22Rv1 (cell line): ENCODE results near the gene TPRX2.
"Not testable (repeated sequence)": the region's sequence is repeated elsewhere in the genome, so short reads cannot be mapped to it uniquely, and the experiment has no call there.

Source experiments
- H3K27ac ChIP-seq: fragments of 450-650 bp; 2 replicates; pipeline ENCODE4 v1.5.1; 2017
- ZFX ChIP-seq: fragments of 450-650 bp; IDR thresholded peaks from 2 replicates; pipeline ENCODE4 v1.6.1; 2017; ENCODE audit warnings: antibody characterized with exemption, borderline replicate concordance
- TF ChIP-seq, protein P1 (sequence below): fragments of 450-650 bp; IDR thresholded peaks from 2 replicates; pipeline ENCODE4 v1.5.1; 2017; ENCODE audit warnings: mild to moderate bottlenecking

The TPRX2 gene

DNA sequence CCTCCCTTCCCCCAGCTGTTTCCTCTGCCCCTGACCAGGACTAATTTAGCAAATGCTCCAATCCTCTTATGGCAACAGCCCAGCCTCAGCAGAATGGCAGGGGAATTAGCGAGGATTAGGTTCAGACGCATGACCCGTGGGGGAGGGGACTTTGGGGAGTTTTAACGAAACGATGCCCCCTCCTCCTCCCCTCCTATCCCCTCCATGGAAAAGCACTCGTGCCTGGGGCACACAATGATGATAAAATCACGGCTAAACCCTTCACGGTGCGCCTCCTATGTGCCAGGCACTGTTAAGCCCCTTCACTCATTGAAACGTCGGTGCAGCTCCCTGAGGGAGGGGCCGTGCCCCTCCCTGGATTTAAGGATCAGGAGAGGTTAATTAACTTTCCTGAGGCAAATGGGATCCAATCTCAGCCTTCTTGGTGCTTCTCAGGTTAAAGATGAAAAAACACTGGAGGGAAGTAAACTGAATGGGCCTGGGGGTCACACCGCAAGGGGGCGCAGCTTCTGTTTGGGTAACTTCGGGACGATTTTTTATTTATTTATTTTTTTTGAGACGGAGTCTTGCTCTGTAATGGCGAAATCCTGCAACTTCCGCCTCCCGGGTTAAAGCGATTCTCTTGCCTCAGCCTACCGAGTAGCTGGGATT, 10.1 kb upstream of the TPRX2 start:
- TF ChIP-seq, protein P1, sequence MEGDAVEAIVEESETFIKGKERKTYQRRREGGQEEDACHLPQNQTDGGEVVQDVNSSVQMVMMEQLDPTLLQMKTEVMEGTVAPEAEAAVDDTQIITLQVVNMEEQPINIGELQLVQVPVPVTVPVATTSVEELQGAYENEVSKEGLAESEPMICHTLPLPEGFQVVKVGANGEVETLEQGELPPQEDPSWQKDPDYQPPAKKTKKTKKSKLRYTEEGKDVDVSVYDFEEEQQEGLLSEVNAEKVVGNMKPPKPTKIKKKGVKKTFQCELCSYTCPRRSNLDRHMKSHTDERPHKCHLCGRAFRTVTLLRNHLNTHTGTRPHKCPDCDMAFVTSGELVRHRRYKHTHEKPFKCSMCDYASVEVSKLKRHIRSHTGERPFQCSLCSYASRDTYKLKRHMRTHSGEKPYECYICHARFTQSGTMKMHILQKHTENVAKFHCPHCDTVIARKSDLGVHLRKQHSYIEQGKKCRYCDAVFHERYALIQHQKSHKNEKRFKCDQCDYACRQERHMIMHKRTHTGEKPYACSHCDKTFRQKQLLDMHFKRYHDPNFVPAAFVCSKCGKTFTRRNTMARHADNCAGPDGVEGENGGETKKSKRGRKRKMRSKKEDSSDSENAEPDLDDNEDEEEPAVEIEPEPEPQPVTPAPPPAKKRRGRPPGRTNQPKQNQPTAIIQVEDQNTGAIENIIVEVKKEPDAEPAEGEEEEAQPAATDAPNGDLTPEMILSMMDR, result peak; percentile 79
- TF ChIP-seq ZFX, result no peak
- H3K27ac ChIP-seq, result no peak overlapping the region

DNA sequence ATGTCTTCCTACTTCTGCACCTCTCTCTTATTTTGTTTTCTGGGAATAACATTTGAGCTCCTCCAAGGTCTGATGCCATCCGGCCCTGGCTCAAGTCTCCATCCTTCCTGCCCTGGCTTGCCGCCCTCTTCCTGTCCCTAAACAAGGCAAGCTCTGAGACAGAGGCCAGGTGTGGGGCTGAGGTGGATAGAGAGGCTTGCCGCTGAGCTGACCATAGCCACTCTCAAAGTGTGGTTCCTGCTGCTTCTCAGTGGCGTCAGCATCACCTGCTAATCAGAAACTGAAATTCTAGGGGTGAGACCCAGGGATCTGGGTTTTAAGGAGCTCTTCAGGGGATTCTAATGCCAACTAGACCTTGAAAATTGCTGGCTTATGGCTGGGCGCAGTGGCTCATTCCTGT, 6.0 kb upstream of the TPRX2 start:
- no peak for TF ChIP-seq ZFX
- TF ChIP-seq, protein P1, result no peak
- no peak overlapping the region for H3K27ac ChIP-seq

DNA sequence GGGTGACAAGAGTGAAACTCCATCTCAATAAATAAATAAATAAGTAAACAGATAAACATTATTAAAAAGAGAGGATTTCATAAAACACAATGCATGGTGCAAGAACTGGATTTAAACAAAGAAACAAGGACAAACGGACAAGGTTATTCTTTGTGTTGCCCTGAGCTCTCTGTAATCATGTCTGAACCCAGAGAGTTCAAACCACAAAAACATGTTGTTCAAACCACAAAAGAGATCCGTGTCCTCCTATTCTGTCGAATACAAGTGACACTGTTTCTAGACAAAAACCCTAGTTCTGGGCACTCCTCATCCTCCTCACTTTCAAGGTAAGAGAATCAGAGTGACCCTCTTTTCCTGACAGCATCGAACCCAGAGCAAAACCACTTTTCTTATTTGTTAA, 4.6 kb upstream of the TPRX2 start:
- H3K27ac ChIP-seq, result no peak overlapping the region
- TF ChIP-seq, protein P1, result no peak
- TF ChIP-seq ZFX, result no peak

DNA sequence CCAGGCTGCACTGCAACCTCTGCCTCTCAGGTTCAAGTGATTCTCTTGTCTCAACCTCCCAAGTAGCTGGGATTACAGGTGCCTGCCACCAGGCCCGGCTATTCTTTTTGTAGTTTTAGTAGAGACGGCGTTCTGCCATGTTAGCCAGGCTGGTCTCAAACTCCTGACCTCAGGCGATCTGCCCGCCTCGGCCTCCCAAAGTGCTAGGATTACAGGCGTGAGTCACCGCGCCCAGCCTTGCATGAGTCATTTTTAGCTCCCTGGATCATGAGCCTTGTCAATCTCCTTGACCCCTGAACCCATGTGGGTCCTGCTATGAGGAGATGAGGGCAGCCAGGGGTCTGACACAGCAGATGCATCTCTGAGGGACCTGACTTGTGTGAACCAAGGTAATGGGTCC, 804 bp upstream of the TPRX2 start:
- H3K27ac ChIP-seq, result not testable (repeated sequence)

DNA sequence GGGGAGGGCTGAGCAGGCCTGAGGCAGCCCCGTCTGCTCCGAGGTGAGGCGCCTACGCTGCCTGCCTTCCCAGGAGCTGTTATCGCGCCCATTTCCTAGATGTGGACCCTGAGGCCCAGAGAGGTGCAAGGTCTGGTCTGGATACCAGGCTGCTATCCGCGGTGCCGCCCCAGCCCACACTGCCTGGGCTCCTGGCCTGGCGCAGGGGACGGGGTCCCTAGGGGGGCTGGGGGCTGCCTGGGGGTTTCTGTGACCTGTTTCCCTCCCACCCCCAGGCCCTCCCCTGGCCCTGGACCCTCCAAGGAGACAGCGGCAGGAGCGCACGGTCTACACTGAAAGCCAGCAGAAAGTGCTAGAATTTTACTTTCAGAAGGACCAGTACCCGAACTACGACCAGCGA, 803 bp downstream of the TPRX2 start:
- H3K27ac ChIP-seq, result not testable (repeated sequence)

DNA sequence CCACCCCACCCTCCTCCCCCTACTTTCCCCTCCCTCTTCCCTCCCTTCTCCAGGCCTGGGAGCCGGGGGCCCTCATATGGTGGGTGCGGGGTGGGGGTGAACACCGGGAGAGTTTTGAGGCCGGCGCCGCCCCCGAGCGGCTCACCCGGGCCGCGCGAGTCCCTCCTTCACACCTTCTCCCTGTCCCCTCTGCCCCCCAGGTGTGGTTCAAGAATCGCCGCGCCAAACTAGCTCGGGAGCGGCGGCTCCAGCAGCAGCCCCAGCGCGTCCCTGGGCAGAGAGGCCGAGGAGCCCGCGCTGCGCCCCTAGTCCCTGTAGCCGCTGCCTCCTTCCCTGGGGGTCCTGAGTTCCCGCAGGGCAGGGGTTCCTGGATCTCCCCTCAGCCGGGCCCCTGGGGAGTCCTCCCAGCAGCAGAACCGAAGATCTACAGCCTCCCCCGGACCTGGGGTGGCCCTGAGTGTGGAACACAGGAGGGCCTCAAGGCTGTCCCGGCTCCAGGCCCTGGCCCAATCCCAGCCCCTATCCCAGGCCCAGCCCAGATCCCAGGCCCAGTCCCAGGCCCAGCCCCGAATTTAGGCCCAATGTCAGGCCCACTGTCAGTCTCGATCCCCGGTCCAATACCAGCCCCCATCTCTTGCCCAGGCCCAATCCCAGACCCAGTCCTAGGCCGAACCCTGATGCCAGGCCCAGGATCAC, 1.7 kb downstream of the TPRX2 start:
- TF ChIP-seq, protein P1, result no peak
- TF ChIP-seq ZFX, result no peak
- H3K27ac ChIP-seq, result no peak overlapping the region

DNA sequence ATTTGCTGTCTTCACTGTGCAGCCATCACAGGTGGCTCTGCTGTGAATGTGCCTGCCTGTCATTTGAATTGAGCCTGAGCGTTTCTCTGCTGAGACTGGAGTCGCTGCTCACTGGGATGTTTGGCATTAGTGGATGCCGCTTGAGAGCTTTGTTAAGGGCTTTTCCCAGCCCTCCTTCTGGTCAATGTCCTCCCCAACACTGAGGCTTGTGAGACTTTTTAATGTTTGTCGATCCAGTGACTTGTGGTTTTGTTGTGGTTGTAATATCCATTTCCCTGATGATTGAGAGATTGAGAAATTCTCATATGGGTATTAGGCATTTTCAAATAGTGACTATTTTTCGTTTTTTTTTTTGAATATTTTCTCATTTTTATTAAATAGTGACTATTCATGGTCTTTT, 2.6 kb downstream of the TPRX2 start:
- TF ChIP-seq ZFX, result no peak
- TF ChIP-seq, protein P1, result no peak

DNA sequence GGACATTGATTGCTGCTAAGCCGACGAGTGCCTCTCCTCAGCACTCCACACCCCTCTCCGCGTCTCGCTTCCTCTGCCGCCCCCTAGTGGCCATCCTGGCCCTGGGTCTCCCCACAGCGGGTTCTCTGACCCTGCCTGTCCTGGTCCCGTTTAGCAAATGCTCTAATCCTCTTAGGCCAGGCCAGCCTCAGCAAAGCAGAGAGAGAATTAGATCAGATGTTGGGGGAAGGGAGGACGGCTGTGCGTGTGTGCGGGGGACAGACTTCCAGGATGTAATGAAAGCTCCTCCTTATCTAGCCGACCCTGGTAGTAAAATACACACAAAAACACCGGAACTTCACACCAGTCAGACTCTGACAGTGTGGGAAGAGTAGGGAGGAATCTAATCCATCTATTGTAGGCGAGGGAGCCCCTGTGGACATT, 4.5 kb downstream of the TPRX2 start:
- no peak overlapping the region for H3K27ac ChIP-seq
- TF ChIP-seq ZFX, result no peak
- TF ChIP-seq, protein P1, result peak; percentile 96

More for the DNA sequence above, 2.6 kb downstream of the TPRX2 start:
- no peak overlapping the region for H3K27ac ChIP-seq
